ENCODE data around the gene MCFD2.

Gene MCFD2

DNA sequence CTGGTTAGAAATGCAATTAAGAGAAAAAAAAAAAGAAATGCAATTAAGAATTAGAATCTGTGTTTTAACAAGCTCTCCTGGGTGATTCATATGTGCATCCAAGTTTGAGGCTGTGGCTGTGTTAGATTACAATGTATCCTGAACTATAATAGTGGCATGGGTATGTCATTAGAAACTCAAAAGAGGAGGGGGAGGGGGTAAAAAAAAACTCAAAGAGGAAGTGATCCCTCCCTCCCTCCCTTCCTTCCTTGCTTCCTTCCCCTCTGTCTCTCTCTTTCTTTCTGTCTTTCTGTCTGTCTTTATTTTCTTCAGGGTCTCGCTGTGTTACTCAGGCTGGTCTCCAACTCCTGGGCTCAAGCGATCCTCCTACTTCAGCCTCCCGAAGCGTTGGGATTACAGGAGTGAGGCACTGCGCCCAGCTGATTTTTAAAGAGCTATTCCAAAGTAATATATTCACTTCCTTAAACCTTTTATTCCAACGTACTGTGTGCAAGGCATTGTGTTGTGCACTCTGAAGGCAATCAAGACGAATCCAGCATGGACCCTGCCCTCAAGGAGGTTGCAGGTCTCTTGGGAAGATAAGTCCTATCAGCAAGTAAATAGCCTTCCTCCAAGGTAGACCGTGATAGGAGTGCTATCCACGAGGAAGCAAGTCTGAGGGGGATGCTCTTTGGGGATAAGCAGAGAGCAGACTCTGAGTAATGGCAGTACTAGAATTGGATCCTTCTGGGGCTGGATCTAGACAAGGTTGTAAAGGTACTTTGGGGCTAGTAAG, 35.9 kb upstream of the MCFD2 start:
- TF ChIP-seq MYC (IDR thresholded peaks at IDR 0.05; ENCODE audit: low read depth, low read length), result no peak
- TF ChIP-seq, protein P1, sequence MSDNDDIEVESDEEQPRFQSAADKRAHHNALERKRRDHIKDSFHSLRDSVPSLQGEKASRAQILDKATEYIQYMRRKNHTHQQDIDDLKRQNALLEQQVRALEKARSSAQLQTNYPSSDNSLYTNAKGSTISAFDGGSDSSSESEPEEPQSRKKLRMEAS (IDR thresholded peaks at IDR 0.05; ENCODE audit: low read depth, low read length), result no peak
- no peak for TF ChIP-seq POLR2A (IDR thresholded peaks at IDR 0.05; ENCODE audit: extremely low read depth, insufficient read length)
- TF ChIP-seq, protein P2, sequence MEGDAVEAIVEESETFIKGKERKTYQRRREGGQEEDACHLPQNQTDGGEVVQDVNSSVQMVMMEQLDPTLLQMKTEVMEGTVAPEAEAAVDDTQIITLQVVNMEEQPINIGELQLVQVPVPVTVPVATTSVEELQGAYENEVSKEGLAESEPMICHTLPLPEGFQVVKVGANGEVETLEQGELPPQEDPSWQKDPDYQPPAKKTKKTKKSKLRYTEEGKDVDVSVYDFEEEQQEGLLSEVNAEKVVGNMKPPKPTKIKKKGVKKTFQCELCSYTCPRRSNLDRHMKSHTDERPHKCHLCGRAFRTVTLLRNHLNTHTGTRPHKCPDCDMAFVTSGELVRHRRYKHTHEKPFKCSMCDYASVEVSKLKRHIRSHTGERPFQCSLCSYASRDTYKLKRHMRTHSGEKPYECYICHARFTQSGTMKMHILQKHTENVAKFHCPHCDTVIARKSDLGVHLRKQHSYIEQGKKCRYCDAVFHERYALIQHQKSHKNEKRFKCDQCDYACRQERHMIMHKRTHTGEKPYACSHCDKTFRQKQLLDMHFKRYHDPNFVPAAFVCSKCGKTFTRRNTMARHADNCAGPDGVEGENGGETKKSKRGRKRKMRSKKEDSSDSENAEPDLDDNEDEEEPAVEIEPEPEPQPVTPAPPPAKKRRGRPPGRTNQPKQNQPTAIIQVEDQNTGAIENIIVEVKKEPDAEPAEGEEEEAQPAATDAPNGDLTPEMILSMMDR (IDR thresholded peaks at IDR 0.05; ENCODE audit: low read depth, low read length), result no peak
- no peak overlapping the region for H3K4me3 ChIP-seq (ENCODE audit: low read depth, low read length)
- peak; percentile 47 for DNase-seq (ENCODE audit: low read depth)

DNA sequence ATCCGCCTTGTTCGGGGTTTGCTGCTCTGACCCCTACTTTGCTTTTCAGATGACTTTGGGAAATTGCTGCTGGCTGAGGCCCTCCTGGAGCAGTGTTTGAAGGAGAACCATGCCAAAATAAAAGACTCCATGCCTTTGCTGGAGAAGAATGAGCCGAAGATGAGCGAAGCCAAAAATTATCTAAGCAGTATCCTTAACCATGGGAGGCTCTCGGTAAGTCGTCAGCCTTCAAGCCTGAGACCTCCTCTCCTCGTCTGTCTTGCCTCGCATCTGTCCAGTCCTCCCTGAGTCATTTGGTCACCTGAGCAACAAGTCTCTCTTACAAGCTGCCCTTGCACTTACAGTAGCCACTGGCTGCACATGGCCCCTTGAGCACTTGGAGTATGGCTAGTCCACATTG, 34.7 kb upstream of the MCFD2 start:
- no peak overlapping the region for H3K4me3 ChIP-seq (ENCODE audit: low read depth, low read length)
- TF ChIP-seq POLR2A (IDR thresholded peaks at IDR 0.05; ENCODE audit: extremely low read depth, insufficient read length), result no peak
- no peak for DNase-seq (ENCODE audit: low read depth)

DNA sequence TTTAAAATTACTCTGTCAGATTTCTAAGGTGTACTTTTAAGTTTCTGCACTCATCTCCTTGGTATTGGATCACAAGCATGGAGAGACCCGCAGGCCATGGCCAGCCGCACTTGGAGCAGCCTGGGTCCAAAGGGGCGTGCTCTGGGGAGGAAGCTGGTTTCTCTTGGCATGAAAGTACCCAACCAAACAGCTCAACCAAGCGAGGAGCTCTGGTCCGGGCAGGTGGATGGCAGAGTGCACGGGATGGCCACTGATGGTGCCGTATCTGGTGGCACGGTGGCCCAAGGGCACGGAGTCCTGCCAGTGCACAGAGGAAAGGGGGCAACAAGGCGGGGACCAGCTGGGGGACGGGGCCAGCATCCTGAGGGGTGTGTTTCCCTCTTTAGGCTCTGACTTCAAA, 32.2 kb upstream of the MCFD2 start:
- TF ChIP-seq, protein P2 (IDR thresholded peaks at IDR 0.05; ENCODE audit: low read depth, low read length), result no peak
- TF ChIP-seq MYC (IDR thresholded peaks at IDR 0.05; ENCODE audit: low read depth, low read length) (no peak), POLR2A (IDR thresholded peaks at IDR 0.05; ENCODE audit: extremely low read depth, insufficient read length) (no peak)
- TF ChIP-seq, protein P1 (IDR thresholded peaks at IDR 0.05; ENCODE audit: low read depth, low read length), result no peak
- DNase-seq (ENCODE audit: low read depth), result no peak
- no peak overlapping the region for H3K4me3 ChIP-seq (ENCODE audit: low read depth, low read length)

DNA sequence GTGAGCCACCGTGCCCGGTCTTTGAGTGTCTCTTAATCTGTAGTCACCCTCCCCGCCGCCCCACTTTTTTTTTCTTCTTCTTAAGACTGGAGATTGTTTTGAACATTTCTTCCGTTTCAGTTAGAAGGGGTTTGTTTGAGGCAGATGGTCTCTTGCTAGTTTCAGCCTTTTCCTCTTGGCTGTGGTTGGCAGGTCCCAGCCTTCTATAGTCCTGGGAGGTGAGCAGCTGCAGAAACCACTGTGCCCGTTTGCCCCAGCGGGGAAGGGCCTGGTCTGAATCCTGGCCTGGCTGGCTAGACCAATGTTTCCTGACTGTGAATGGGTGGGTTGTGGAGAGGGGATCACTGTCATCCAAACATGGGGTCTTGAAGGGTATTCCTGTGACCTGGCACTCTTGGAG, 30.1 kb upstream of the MCFD2 start:
- DNase-seq (ENCODE audit: low read depth), result no peak
- TF ChIP-seq, protein P1 (IDR thresholded peaks at IDR 0.05; ENCODE audit: low read depth, low read length), result no peak
- TF ChIP-seq, protein P2 (IDR thresholded peaks at IDR 0.05; ENCODE audit: low read depth, low read length), result no peak
- TF ChIP-seq MYC (IDR thresholded peaks at IDR 0.05; ENCODE audit: low read depth, low read length), result no peak
- TF ChIP-seq POLR2A (IDR thresholded peaks at IDR 0.05; ENCODE audit: extremely low read depth, insufficient read length), result no peak
- no peak overlapping the region for H3K4me3 ChIP-seq (ENCODE audit: low read depth, low read length)

DNA sequence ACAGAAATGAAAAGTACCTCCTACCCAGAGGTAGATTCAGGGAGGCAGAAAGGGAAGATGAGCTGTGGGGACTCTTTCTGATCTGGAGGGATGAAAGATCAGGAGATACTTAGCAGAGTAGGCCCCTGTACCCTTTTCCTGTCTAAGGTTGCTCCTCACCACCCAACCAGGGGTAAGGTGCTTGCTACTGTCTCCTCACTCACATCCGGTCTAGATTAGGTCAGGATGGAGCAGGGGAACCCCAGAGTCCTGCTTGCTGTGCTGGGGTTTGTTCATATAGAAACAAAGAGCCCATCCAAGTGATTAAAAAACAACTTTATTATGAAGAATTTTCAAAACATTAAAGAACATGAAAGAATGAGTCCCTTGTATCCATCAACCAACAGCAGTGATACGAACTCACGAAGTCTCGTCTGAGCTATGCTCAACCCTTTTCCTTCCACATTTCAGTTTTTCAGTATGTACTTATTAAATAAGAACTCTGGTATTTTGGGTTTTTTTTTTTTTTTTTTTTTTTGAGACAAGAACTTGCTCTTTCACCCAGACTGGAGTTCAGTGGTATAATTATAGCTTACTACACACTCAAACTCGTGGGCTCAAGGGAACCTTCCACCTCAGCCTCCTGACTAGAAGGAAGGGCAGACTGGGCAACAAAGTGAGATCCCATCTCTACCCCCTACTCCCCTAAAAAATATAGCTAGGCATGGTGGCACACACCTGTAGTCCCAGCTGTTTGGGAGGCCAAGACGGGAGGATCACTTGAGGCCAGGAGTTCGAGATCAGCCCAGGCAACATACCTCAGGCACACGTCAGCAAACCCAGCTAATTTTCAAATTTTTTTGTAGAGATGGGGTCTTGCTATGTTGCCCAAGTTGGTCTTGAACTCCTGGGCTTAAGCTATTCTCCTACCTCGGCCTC, 28.5 kb upstream of the MCFD2 start:
- DNase-seq (ENCODE audit: low read depth), result no peak
- peak overlapping the region; percentile 84 for H3K4me3 ChIP-seq (ENCODE audit: low read depth, low read length)

More for the DNA sequence above, 28.5 kb upstream of the MCFD2 start:
- TF ChIP-seq, protein P2 (IDR thresholded peaks at IDR 0.05; ENCODE audit: low read depth, low read length), result no peak
- TF ChIP-seq MYC (IDR thresholded peaks at IDR 0.05; ENCODE audit: low read depth, low read length) (no peak), POLR2A (IDR thresholded peaks at IDR 0.05; ENCODE audit: extremely low read depth, insufficient read length) (no peak)
- TF ChIP-seq, protein P1 (IDR thresholded peaks at IDR 0.05; ENCODE audit: low read depth, low read length), result no peak

All from NB4 (cell line).